Vagina (tissue), 2 donors: ENCODE data around the gene KRTAP21-2. TPM values are rescaled to one million over a fixed set of nuclear protein-coding genes. Genes with fewer than 3 reads are reported as not detected.
"Not testable (repeated sequence)": the region's sequence is repeated elsewhere in the genome, so short reads cannot be mapped to it uniquely, and the experiment has no call there.

Source experiments
- DNase-seq, 2 donors: peaks; one replicate each; pipeline ENCODE4 v3.0.0-alpha.2; 2017; ENCODE audit errors: extremely low spot score in 2 of 2
- H3K27ac ChIP-seq: fragments of 200-600 bp; sonication (generic); one replicate; pipeline ENCODE4 v1.5.1; 2019
- H3K27me3 ChIP-seq: fragments of 200-600 bp; sonication (generic); one replicate; pipeline ENCODE4 v1.5.1; 2019
- H3K36me3 ChIP-seq, 2 donors: fragments of 200-600 bp; sonication (generic); one replicate each; pipeline ENCODE4 v1.5.1; 2017 to 2019
- H3K4me1 ChIP-seq: fragments of 200-600 bp; sonication (generic); one replicate; pipeline ENCODE4 v1.5.1; 2019
- H3K4me3 ChIP-seq, 2 donors: fragments of 200-600 bp; sonication (generic); 1 replicate in 1 of 2; 2 replicates in 1 of 2; pipeline ENCODE4 v1.5.1; 2016 to 2019
- H3K9me3 ChIP-seq: fragments of 200-600 bp; sonication (generic); one replicate; pipeline ENCODE4 v1.5.1; 2019
- CTCF ChIP-seq, 3 experiments: fragments of 450-650 bp in 2 of 3; fragments of 200-600 bp in 1 of 3; sonication (generic) in 1 of 3; IDR thresholded peaks; one replicate each; pipeline ENCODE4 v1.5.1; 2017 to 2019; ENCODE audit warnings: antibody characterized with exemption in 3 of 3, mild to moderate bottlenecking in 2 of 3, moderate library complexity in 2 of 3
- POLR2A ChIP-seq, 2 donors: fragments of 450-650 bp; IDR thresholded peaks; one replicate each; pipeline ENCODE4 v1.6.1; 2017; ENCODE audit warnings: antibody characterized with exemption in 2 of 2, mild to moderate bottlenecking in 2 of 2, moderate library complexity in 2 of 2
- POLR2AphosphoS5 ChIP-seq, 2 donors: sonication (generic); formaldehyde crosslinking; IDR thresholded peaks; one replicate each; pipeline ENCODE4 v1.9.0; 2017; ENCODE audit warnings: antibody characterized with exemption in 2 of 2, mild to moderate bottlenecking in 2 of 2, low read depth in 1 of 2; ENCODE audit not compliant: insufficient read depth in 1 of 2
- intact Hi-C: fragments of 100-400 bp; cut with DNase I; formaldehyde crosslinking; loops from one replicate; pipeline ENCODE4 v1.15.1; 2023
- total RNA-seq: library from RNA; depleted of rRNA; stranded (reverse); fragments of >200 nt; gene quantifications from one replicate; pipeline ENCODE4 v1.2.3, GENCODE V29; 2016

Gene KRTAP21-2
- total RNA-seq, 1 donor from 2014 or later = not detected

- Histone ChIP-seq H3K4me1 (no peaks in the 10 kb centered on the region), H3K9me3 (no peaks in the 10 kb centered on the region), H3K4me3 (no peak overlapping the region), H3K27ac (no peak overlapping the region), H3K27me3 (no peaks in the 10 kb centered on the region), H3K36me3 (no peaks in the 10 kb centered on the region)
- intact Hi-C loops = no loop called here
- TF ChIP-seq POLR2A (IDR thresholded peaks at IDR 0.05) = no peak
- no peak for TF ChIP-seq CTCF (IDR thresholded peaks at IDR 0.05)
- no peak for TF ChIP-seq POLR2AphosphoS5 (IDR thresholded peaks at IDR 0.05; ENCODE audit: insufficient read depth in 1 of 2, low read depth in 1 of 2)
- no peak for DNase-seq
Measured at GRCh38 chr21:30758306-30758705, 11.2 kb upstream of the KRTAP21-2 start.

- H3K27ac ChIP-seq, H3K4me1 ChIP-seq, DNase-seq, H3K36me3 ChIP-seq, H3K9me3 ChIP-seq, H3K4me3 ChIP-seq, intact Hi-C loops, H3K27me3 ChIP-seq: not testable (repeated sequence)
Measured at GRCh38 chr21:30755328-30755727, 8.3 kb upstream of the KRTAP21-2 start, which contains the start of gene KRTAP21-1. Gene KRTAP21-1 (minus strand): TSS chr21:30755428. CDS start chr21:30755378, 50 bp downstream.

- Histone ChIP-seq H3K4me1 (no peaks in the 10 kb centered on the region), H3K9me3 (no peaks in the 10 kb centered on the region), H3K27ac (no peak overlapping the region), H3K36me3 (no peaks in the 10 kb centered on the region), H3K27me3 (no peaks in the 10 kb centered on the region), H3K4me3 (no peak overlapping the region)
- DNase-seq = no peak
- intact Hi-C loops = no loop called here
- TF ChIP-seq CTCF (IDR thresholded peaks at IDR 0.05) (no peak), POLR2A (IDR thresholded peaks at IDR 0.05) (no peak), POLR2AphosphoS5 (IDR thresholded peaks at IDR 0.05; ENCODE audit: insufficient read depth in 1 of 2, low read depth in 1 of 2) (no peak)
Measured at GRCh38 chr21:30740462-30740861, 6.6 kb downstream of the KRTAP21-2 start.

- Histone ChIP-seq H3K9me3 (no peaks in the 10 kb centered on the region), H3K27me3 (no peaks in the 10 kb centered on the region), H3K36me3 (no peaks in the 10 kb centered on the region), H3K27ac (no peak overlapping the region), H3K4me3 (no peak overlapping the region), H3K4me1 (no peaks in the 10 kb centered on the region)
- DNase-seq = no peak
- TF ChIP-seq POLR2AphosphoS5 (IDR thresholded peaks at IDR 0.05; ENCODE audit: insufficient read depth in 1 of 2, low read depth in 1 of 2) (no peak), CTCF (IDR thresholded peaks at IDR 0.05) (no peak), POLR2A (IDR thresholded peaks at IDR 0.05) (no peak)
- intact Hi-C loops = no loop called here
Measured at GRCh38 chr21:30733026-30733425, 14.0 kb downstream of the KRTAP21-2 start.

GRCh38 chr21:30726726-30727125 lies 20.3 kb downstream of the KRTAP21-2 start:
- H3K27ac ChIP-seq = no peak overlapping the region
- no peaks in the 10 kb centered on the region for H3K27me3 ChIP-seq
- no peak for DNase-seq
- TF ChIP-seq CTCF (IDR thresholded peaks at IDR 0.05) (no peak), POLR2AphosphoS5 (IDR thresholded peaks at IDR 0.05; ENCODE audit: insufficient read depth in 1 of 2, low read depth in 1 of 2) (no peak), POLR2A (IDR thresholded peaks at IDR 0.05) (no peak)
- no peaks in the 10 kb centered on the region for H3K4me1 ChIP-seq
- no peak overlapping the region for H3K4me3 ChIP-seq
- H3K9me3 ChIP-seq = no peaks in the 10 kb centered on the region
- no peaks in the 10 kb centered on the region for H3K36me3 ChIP-seq
- intact Hi-C loops = no loop called here

GRCh38 chr21:30719401-30719800 lies 27.7 kb downstream of the KRTAP21-2 start:
- no peaks in the 10 kb centered on the region for H3K36me3 ChIP-seq
- no peaks in the 10 kb centered on the region for H3K4me1 ChIP-seq
- DNase-seq = no peak
- H3K4me3 ChIP-seq = no peak overlapping the region
- intact Hi-C loops = no loop called here
- TF ChIP-seq POLR2A (IDR thresholded peaks at IDR 0.05) (no peak), POLR2AphosphoS5 (IDR thresholded peaks at IDR 0.05; ENCODE audit: insufficient read depth in 1 of 2, low read depth in 1 of 2) (no peak), CTCF (IDR thresholded peaks at IDR 0.05) (no peak)
- no peak overlapping the region for H3K27ac ChIP-seq
- H3K27me3 ChIP-seq = no peaks in the 10 kb centered on the region
- H3K9me3 ChIP-seq = no peaks in the 10 kb centered on the region
